Stimulated activated naive B cell treated with anti-CD40 and anti-IgM and Interleukin-4, amounts not matched to agents 10 μg/mL and 1 μg/mL and 100 μg/mL, for 72 hours (primary cell): ENCODE measurements around the gene TRMT112.
A peak's percentile ranks its signal among the peaks of the same experiment; 100 is the strongest.

Source experiments
- ATAC-seq, 2 donors: fragments of 150-1000 bp; cut with Tn5 transposase; replicated peaks; 2 replicates each; pipeline ENCODE4 v1.10.0; 2021; ENCODE audit warnings: moderate library complexity in 1 of 2
- DNase-seq: peaks from one replicate; pipeline ENCODE4 v3.0.0; 2021
- H3K27ac Mint-ChIP-seq: one replicate; pipeline ENCODE4 v1.8.0; 2022; ENCODE audit warnings: mild to moderate bottlenecking, mixed read lengths
- H3K27me3 Mint-ChIP-seq, 2 donors: one replicate each; pipeline ENCODE4 v1.8.0; 2022; ENCODE audit warnings: mixed read lengths in 2 of 2
- H3K36me3 Mint-ChIP-seq, 2 donors: one replicate each; pipeline ENCODE4 v1.8.0; 2022; ENCODE audit warnings: mixed read lengths in 2 of 2, mild to moderate bottlenecking in 1 of 2
- H3K4me1 Mint-ChIP-seq, 2 donors: one replicate each; pipeline ENCODE4 v1.8.0; 2022; ENCODE audit warnings: mixed read lengths in 2 of 2, mild to moderate bottlenecking in 1 of 2
- H3K4me3 Mint-ChIP-seq, 2 donors: one replicate each; pipeline ENCODE4 v1.8.0; 2022; ENCODE audit warnings: mild to moderate bottlenecking in 2 of 2, mixed read lengths in 2 of 2, moderate library complexity in 1 of 2
- H3K9me3 Mint-ChIP-seq, 2 donors: one replicate each; pipeline ENCODE4 v1.8.0; 2022; ENCODE audit warnings: mixed read lengths in 2 of 2, mild to moderate bottlenecking in 1 of 2

Gene TRMT112

GRCh38 chr11:64276653-64277431 is 40.5 kb downstream of the TRMT112 start:
- Mint-ChIP-seq H3K4me3 (no peak overlapping the region), H3K27me3 (no peaks in the 10 kb centered on the region), H3K27ac (no peak overlapping the region), H3K36me3 (peaks cover 20 to 25% of the 10 kb centered on the region in 2 donors), H3K4me1 (peaks cover 6 to 25% of the 10 kb centered on the region in 2 donors), H3K9me3 (no peaks in the 10 kb centered on the region)
- DNase-seq (no peak), ATAC-seq (no peak)

DNA sequence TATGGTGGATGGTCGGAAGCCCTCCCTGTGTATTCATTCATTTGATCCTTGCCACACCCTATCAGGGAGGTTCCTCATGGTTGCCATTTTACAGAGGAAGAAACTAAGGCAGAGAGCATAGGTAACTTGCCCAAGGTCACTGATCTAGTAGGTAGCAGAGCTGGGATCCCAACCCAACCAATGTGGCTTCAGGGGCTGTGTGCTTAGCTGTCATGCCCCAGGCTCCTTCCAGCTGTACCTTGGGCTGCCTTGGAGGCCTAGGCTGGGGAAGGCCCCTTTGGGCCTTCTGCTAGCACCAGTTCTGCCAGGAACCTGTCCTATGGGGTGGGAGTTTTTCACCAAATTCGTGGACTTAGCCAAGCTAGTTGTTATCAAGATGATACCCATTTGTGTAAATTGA is 41.5 kb downstream of the TRMT112 start:
- peaks cover 12 to 16% of the 10 kb centered on the region in 2 donors for H3K36me3 Mint-ChIP-seq
- peaks cover 8 to 24% of the 10 kb centered on the region in 2 donors for H3K4me1 Mint-ChIP-seq
- H3K4me3 Mint-ChIP-seq: no peak overlapping the region
- no peaks in the 10 kb centered on the region for H3K27me3 Mint-ChIP-seq
- DNase-seq: no peak
- H3K27ac Mint-ChIP-seq: no peak overlapping the region
- H3K9me3 Mint-ChIP-seq: no peaks in the 10 kb centered on the region
- no peak for ATAC-seq

DNA sequence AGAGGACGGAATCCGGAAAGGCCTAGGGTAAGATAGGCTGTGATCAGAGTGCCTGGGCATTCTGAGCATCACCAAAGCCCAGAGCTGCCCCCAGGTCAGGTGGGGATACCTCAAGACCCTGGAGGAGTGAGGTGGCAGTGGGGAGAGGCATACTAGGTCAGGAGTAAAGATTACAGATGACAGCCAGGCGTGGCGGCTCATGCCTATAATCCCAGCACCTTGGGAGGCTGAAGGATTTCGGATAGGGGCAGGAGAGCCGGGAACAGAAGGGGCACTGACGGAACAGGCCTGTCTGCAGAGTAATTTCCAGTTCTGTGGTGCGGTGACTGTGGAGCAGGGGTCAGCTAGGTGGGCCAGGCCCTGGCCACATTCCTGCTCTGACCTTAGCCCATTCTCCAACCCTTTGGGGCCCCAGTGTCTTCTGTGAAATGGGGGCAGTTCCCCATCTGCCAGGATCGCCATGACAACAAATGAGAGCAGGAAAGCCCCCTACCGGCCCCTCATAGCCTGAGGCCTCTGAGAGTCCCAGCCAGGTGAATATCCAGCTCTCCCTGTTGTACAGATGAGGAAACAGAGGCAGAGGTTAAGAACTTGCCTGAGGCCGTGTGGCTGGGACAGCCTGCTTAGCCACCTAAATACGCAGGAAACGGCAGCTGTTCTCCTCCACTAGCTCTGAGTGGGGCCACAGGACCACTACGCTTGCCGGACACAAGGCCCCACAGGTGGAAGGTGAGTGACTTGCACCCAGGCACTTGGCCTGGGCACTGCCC is 42.1 kb downstream of the TRMT112 start:
- H3K27ac Mint-ChIP-seq: no peak overlapping the region

DNA sequence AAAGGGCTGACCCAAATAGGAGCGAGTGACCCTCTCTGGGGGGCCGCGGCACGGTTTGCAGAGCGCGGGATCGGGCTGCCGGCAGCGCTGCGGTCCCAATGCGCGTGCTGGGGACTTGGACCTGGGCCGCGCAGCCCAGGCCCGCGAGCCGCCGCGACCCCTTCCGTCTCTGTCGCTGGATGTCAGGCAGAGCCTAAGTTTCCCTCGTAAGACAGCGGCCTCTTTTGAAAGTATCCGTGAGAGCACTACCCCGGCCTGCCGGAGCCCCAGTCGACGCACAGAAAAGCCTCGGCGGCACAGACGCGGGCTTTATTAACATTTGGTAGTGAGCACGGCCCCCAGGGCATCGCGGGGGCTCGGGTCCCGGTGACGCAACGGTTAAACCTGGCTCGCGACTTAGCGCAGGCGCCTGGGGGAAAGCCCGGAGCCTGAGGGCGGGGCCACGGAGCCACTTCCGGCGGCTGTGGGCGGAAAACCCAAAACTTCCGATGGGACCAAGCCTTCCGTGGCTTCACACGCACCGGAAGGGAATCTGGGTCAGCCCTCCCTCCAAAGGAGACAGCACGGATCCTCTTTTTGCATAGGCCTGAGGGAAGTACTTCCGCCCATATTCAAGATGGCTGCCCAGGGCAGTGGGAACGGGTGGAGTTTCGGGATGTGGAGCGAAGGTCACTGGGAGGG is 47.7 kb downstream of the TRMT112 start:
- Mint-ChIP-seq H3K27ac (peak overlapping the region; percentile 98), H3K9me3 (no peaks in the 10 kb centered on the region), H3K36me3 (peaks cover 29 to 31% of the 10 kb centered on the region in 2 donors), H3K4me1 (peaks cover 25 to 40% of the 10 kb centered on the region in 2 donors), H3K4me3 (peak overlapping the region; percentile 95 to 99), H3K27me3 (no peaks in the 10 kb centered on the region)
- ATAC-seq (peak; percentile 78 to 80), DNase-seq (peak; percentile 98)

More for the DNA sequence above, 42.1 kb downstream of the TRMT112 start:
- no peak for ATAC-seq
- Mint-ChIP-seq H3K4me1 (peaks cover 10 to 27% of the 10 kb centered on the region in 2 donors), H3K27me3 (no peaks in the 10 kb centered on the region), H3K36me3 (peaks cover 12 to 19% of the 10 kb centered on the region in 2 donors), H3K9me3 (no peaks in the 10 kb centered on the region), H3K4me3 (no peak overlapping the region)
- DNase-seq: no peak

GRCh38 chr11:64268893-64269539 is 48.3 kb downstream of the TRMT112 start:
- Mint-ChIP-seq H3K9me3 (no peaks in the 10 kb centered on the region), H3K27me3 (no peaks in the 10 kb centered on the region), H3K4me3 (peak overlapping the region; percentile 95 to 99), H3K36me3 (peaks cover 30 to 34% of the 10 kb centered on the region in 2 donors), H3K4me1 (peaks cover 25 to 40% of the 10 kb centered on the region in 2 donors), H3K27ac (peak overlapping the region; percentile 98)
- ATAC-seq (peak; percentile 24 to 31), DNase-seq (no peak)

- Mint-ChIP-seq H3K4me1 (peaks cover 25 to 40% of the 10 kb centered on the region in 2 donors), H3K36me3 (peaks cover 29 to 40% of the 10 kb centered on the region in 2 donors), H3K9me3 (no peaks in the 10 kb centered on the region), H3K27ac (peak overlapping the region; percentile 98), H3K4me3 (peak overlapping the region; percentile 95 to 99), H3K27me3 (no peaks in the 10 kb centered on the region)
- no peak for ATAC-seq
- no peak for DNase-seq
These were observed 49.1 kb downstream of the TRMT112 start for GRCh38 chr11:64268025-64268892.

GRCh38 chr11:64267207-64267945 is 50.0 kb downstream of the TRMT112 start:
- DNase-seq (no peak), ATAC-seq (no peak)
- Mint-ChIP-seq H3K4me3 (peak overlapping the region; percentile 95 to 99), H3K27me3 (no peaks in the 10 kb centered on the region), H3K4me1 (peaks cover 24 to 39% of the 10 kb centered on the region in 2 donors), H3K36me3 (peaks cover 30 to 48% of the 10 kb centered on the region in 2 donors), H3K27ac (peak overlapping the region; percentile 20), H3K9me3 (no peaks in the 10 kb centered on the region)
